HG02798 (cell line): ENCODE measurements around the gene CRTC3.

Source experiments
- ATAC-seq: cut with Tn5 transposase; IDR thresholded peaks from one replicate; pipeline ENCODE4 v1.9.1; 2021; ENCODE audit warnings: mild to moderate bottlenecking; ENCODE audit not compliant: unreplicated experiment, poor library complexity

Gene CRTC3

DNA sequence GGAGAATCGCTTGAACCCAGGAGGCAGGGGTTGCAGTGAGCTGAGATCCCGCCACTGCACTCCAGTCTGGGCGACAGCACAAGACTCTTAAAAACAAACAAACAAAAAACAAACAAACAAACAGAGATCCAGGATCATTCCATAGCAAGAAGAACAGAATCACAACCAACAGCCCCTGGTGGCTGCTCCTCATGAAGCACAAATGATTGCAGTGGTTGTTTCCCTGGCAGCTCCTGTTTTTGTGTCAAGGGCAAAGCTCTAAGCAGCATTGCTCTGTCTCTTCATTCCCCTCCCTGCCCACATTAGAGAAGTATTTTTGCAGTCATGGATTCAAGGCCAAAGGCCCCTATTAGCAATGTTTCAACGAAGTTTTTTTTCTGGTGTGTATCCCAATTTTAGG lies 161.6 kb downstream of the CRTC3 start:
- ATAC-seq, result no peak

DNA sequence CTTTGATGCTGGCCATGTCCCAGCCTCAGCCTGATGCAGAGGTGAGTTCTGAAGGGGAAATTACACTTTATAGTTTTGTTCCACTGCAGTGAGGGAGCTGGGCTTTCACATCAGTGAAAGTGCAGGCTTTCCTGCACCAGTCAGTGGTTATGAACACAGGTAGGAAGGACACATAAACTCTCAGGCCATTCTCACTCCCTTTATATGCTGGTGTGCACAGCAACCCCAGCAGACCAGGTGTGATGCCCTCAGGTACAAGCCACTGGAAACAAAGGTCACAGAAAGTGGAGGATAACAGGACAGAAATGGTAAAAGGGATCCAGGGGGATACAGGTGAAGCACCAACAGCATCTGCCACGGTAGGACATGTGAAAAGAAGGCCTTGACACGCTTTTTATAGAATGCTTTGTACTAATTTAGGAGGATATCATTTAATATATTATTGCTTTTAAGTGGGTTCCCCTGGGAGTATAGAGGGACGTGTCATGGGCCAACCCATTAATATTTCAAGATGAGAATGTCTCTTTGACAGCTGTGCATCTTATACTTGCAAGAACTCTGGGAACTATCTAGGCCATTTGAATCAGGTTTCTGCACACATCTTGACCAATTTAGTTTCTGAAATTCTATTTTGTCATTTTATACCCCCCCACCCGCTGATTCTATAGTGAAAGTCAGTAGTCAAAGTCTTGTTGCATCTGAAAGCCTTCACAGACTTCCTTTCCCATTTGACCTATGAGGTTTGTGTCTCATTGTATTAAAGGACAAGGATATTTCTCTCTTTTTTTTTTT lies 162.5 kb downstream of the CRTC3 start:
- ATAC-seq, result no peak
